GM19463 (cell line): ENCODE measurements around the gene CSNK1G3.

Experiments used
- ATAC-seq: cut with Tn5 transposase; IDR thresholded peaks from one replicate; pipeline ENCODE4 v1.9.1; 2021; ENCODE audit warnings: mild to moderate bottlenecking, moderate library complexity; ENCODE audit not compliant: unreplicated experiment

Gene CSNK1G3

DNA sequence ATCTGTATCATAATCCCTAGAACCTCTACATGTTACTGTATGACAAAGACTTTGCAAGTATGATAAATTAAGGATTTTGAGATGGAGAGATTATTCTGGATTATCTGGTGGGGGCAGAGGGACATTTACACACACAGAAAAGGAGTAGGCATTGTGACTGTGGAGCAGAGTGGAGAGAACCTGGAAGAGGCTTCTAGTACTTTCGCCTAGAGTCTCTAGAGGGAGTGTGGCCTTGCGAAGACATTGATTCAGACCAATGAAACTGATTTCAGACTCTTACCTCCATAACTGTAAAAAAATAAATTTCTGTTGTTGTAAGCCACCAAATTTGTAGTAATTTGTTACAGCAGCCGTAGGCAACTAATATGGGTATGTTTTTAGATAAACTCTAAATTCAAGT is 45.9 kb downstream of the CSNK1G3 start:
- ATAC-seq: no peak

- no peak for ATAC-seq
Measured at GRCh38 chr5:123558762-123559433, 46.9 kb downstream of the CSNK1G3 start.

DNA sequence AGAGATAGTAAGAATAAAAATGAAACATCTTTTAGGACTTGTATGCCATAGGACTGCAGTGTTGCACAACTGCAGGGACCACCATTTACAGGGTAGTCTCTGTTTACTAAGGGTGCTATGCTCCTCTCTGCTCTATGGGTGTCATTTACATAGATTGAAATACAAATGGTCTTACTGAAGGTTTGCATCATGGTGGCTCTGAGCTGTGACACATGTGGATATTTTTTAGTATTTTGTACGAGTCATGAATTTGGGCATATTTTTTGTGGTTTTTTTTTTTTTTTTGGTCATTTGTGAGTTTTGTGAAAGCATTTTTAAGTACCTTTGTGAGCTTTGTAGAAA is 47.4 kb downstream of the CSNK1G3 start:
- ATAC-seq: no peak

- no peak for ATAC-seq
Measured at GRCh38 chr5:123561230-123561629, 49.3 kb downstream of the CSNK1G3 start.

- ATAC-seq: no peak
Measured at GRCh38 chr5:123571927-123572326, 60.0 kb downstream of the CSNK1G3 start.

DNA sequence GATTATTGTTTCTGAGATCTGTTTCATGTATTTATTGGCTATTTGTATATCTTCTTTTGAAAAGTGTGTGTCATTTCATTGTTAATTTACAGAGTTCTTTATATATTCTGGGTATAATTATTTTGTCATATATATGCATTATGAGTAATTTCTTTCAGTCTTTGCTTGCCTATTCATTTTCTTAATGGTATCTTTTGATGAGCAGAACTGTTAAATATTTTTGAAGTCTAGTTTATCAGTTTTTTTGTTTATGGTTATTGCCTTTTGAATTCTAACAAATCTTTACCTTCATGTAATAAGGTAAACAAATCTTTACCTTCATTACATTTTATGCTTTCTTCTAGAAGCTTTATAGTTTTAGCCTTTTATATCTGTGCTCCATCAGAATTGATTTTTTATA is 66.4 kb downstream of the CSNK1G3 start:
- ATAC-seq: no peak

DNA sequence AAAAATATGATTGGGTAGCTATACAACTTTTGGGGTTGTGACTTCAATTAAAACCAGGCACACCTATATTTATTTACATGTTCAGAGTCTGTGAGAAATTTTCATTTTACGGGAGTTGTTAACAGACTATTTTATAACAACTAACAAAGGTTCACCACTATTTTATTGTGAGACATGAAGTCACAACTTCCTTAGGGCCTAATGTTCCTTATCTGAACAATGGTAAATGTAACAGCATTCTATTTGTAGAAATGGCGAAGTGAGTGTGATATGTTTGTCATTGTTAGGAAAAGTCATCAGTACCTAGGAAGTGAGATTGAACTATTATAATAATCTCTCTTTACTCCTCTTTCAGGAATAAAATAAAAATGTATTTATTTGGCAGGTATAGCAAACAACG is 67.4 kb downstream of the CSNK1G3 start:
- ATAC-seq: no peak

GRCh38 chr5:123582550-123583285 is 70.7 kb downstream of the CSNK1G3 start:
- ATAC-seq: no peak

- ATAC-seq: no peak
Measured at GRCh38 chr5:123585871-123586270, 73.9 kb downstream of the CSNK1G3 start.

DNA sequence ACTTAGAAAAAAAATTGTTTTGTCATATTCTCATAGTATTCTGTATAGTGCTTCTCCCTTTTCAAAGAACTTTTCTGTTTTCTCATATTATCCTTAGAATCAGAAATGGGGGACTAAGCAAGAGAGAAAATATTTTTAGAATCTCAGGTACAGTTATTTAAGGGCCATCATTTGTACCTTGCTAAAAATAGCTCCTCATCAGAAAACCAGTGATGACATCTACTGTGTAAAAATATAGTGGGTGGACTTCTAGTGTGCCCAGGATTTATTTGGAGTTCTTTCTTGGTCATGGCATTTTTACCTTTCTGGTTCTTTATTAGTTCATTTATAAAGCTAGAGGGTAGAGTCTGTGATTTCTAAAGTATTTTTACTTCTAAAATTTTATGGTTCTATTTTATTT is 82.5 kb downstream of the CSNK1G3 start:
- no peak for ATAC-seq

- ATAC-seq: no peak
Measured at GRCh38 chr5:123597018-123597417, 85.0 kb downstream of the CSNK1G3 start.

- ATAC-seq: peak; percentile 71
Measured at GRCh38 chr5:123598028-123598689, 86.2 kb downstream of the CSNK1G3 start.

GRCh38 chr5:123599171-123599570 is 87.2 kb downstream of the CSNK1G3 start:
- ATAC-seq: no peak

DNA sequence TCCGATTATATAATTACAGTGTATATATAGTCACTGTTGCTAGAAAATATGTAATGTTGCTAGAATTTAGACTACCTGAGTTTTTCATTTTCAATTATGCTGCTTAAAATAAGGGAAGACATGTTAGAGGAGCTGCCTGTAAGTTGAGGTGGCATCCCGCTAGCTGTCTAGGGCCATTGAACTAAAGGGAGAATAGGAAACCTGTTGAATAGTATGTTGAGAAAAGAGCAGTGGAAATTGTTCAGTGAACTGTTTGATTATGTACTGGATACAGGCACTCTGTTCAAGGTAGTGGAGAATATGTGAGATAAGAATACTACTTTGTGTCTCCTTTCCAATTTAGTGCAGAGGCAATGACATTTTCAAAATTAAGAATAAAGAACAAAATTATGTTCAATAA is 89.6 kb downstream of the CSNK1G3 start:
- ATAC-seq: no peak

DNA sequence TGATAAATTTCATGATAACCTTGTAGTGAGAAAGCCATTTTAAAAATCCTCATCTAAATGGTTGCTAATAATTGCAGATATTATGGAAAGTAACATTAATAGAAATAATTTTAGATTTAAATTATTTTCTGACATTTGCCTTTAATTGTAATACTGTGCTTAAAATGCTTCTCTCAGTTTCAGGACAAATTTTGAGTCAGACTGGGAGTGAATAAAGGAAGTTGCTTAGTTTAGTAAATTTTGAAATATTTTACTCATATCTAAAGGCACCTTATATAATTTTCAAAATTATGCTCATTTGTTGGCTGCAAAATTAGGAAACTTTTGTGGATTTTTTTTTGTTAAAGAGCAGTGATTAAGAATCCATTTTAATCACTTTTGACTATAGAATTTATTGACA is 93.8 kb downstream of the CSNK1G3 start:
- peak; percentile 65 for ATAC-seq

GRCh38 chr5:123610209-123610608 is 98.2 kb downstream of the CSNK1G3 start:
- ATAC-seq: no peak

DNA sequence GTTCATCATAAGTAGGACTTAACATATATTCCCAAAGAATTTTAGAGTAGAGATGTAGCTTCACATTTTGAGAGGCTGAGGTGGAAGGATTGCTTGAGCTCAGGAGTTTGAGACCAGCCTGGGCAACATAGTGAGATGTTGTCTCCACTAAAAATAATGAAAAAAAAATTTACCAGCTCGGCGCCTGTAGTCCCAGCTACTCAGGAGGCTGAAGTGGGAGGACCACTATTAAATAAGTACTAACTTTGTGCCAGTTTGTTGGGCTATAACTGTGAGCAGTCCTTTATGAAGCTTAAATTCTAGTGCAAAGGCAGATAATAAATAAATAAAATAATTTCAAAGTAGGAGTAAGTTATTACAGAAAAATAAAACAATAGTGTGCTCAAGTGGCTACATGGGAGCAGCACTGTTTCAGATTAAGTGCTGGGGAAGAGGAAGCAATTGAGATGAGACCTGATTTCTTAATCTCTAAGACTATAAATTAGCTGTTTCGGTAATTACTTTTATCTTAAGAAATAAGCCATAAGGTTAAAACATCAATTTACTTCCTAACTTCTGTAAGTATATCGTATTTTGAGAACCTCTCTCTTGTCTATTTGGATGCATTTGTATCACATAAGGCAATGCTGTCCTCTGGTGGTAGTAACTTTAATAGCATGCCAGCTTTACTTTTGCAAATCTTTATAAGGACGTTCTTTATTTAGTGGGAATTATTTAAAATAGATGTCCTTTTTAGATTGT is 98.9 kb downstream of the CSNK1G3 start:
- no peak for ATAC-seq

DNA sequence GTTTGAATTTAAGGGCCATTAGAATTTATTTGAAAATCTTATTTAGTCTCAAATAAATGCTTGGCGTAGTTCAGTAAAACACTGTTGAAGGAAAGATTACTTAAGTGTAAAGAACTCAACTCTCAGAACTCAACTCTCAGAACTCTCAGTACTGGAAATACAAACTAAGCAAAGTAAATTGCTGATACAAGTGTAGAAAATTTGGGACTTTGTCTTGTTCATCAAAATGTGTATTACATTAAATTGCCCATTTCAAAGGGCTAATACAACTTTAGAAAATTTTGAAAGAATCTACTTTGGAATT is 99.4 kb downstream of the CSNK1G3 start:
- ATAC-seq: no peak

GRCh38 chr5:123617561-123617960 is 105.6 kb downstream of the CSNK1G3 start:
- no peak for ATAC-seq

- no peak for ATAC-seq
Measured at GRCh38 chr5:123626051-123626450, 114.1 kb downstream of the CSNK1G3 start.

DNA sequence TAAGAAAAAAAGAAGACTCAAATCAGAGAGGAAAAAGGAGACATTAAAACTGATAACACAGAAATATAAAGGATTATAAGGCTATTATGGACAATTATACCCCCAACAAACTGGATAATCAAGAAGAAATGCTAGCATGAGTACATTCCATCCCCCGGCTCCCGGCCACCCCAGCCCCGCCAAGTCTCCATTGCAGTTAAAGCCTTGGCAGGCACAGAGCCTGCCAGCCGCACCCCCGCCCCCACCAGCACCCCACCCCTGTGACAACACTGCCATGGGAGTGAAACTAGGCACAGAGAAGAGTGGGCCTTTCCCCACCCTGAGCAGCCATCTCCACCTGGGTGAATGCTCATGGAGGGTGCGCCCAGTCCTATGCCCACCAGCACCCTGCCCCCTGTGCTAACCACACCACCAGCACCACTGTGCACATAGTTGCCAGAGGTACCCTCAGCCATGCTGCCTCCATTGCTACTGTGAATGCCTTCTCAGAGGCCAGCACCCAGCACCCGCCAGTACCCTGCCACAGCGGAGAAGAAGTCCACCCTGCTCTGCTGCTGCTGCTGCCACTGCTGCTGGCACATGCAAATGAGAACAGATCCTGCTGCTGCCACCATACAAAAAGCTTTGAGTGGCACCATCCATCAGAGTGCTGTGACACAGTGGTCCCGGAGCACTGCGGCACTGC is 117.0 kb downstream of the CSNK1G3 start:
- ATAC-seq: no peak
